GM12892 (cell line): ENCODE results near the gene SUPV3L1.

Experiments used
- POLR2A ChIP-seq: IDR thresholded peaks from 2 replicates; pipeline ENCODE4 v1.6.1; 2011; ENCODE audit warnings: low read depth, low read length, control low read depth
- POLR2AphosphoS5 ChIP-seq: IDR thresholded peaks from 2 replicates; pipeline ENCODE4 v1.6.1; 2011; ENCODE audit warnings: low read depth, low read length, control low read depth

- TF ChIP-seq POLR2A (no peak), POLR2AphosphoS5 (no peak)
Measured at GRCh38 chr10:69253171-69253570, 73.1 kb downstream of the SUPV3L1 start.
